HepG2 (cell line): Measurements from ENCODE around the gene DUS3L. TPM values are rescaled to one million over a fixed set of nuclear protein-coding genes. Genes with fewer than 3 reads are reported as not detected.

Experiments used
- AHR ChIP-seq: IDR thresholded peaks from 2 replicates; pipeline ENCODE4 v1.6.1; 2018; ENCODE audit warnings: missing genetic modification reagents, missing compliant biosample characterization
- ATM ChIP-seq: fragments of 450-650 bp; IDR thresholded peaks from 2 replicates; pipeline ENCODE4 v1.7.1; 2017; ENCODE audit warnings: mild to moderate bottlenecking, borderline replicate concordance
- BHLHE40 ChIP-seq: IDR thresholded peaks from 2 replicates; pipeline ENCODE4 v1.6.1; 2011; ENCODE audit warnings: low read length, improper control_type of control experiment
- CHD2 ChIP-seq: IDR thresholded peaks from 2 replicates; pipeline ENCODE4 v1.6.1; 2011; ENCODE audit warnings: low read depth, low read length, improper control_type of control experiment
- HINFP ChIP-seq: sonication (generic); formaldehyde crosslinking; IDR thresholded peaks from 2 replicates; pipeline ENCODE4 v1.4.0; 2020; ENCODE audit warnings: low read depth, mild to moderate bottlenecking, missing genetic modification reagents
- HOXA3 ChIP-seq: sonication (generic); formaldehyde crosslinking; IDR thresholded peaks from 2 replicates; pipeline ENCODE4 v1.5.0; 2020; ENCODE audit warnings: missing genetic modification reagents
- JUN ChIP-seq: sonication (generic); formaldehyde crosslinking; IDR thresholded peaks from 2 replicates; pipeline ENCODE4 v1.4.0; 2020; ENCODE audit warnings: mild to moderate bottlenecking, missing genetic modification reagents
- KLF15 ChIP-seq: sonication (generic); formaldehyde crosslinking; IDR thresholded peaks from 2 replicates; pipeline ENCODE4 v1.8.1; 2023; ENCODE audit warnings: borderline replicate concordance, mild to moderate bottlenecking, inconsistent platforms, missing genetic modification reagents, mixed read lengths
- MED1 ChIP-seq: sonication (generic); formaldehyde crosslinking; IDR thresholded peaks from 2 replicates; pipeline ENCODE4 v1.4.0; 2020; ENCODE audit warnings: missing genetic modification reagents
- MIXL1 ChIP-seq: IDR thresholded peaks from 2 replicates; pipeline ENCODE4 v1.6.1; 2016
- MTF1 ChIP-seq: sonication (generic); formaldehyde crosslinking; IDR thresholded peaks from 2 replicates; pipeline ENCODE4 v1.5.0; 2020; ENCODE audit warnings: missing genetic modification reagents
- NCOA2 ChIP-seq: sonication (generic); formaldehyde crosslinking; IDR thresholded peaks from 2 replicates; pipeline ENCODE4 v1.8.0; 2022; ENCODE audit warnings: inconsistent platforms
- NFE2L2 ChIP-seq: fragments of 150-350 bp; IDR thresholded peaks from 2 replicates; pipeline ENCODE4 v1.6.1; 2014; ENCODE audit warnings: low read length
- NPAS2 ChIP-seq: sonication (generic); formaldehyde crosslinking; IDR thresholded peaks from 2 replicates; pipeline ENCODE4 v1.8.0; 2022; ENCODE audit warnings: mild to moderate bottlenecking, missing genetic modification reagents, borderline replicate concordance
- NRL ChIP-seq: sonication (generic); formaldehyde crosslinking; IDR thresholded peaks from 2 replicates; pipeline ENCODE4 v1.5.0; 2020; ENCODE audit warnings: missing genetic modification reagents, mild to moderate bottlenecking, moderate library complexity, borderline replicate concordance
- PAF1 ChIP-seq: IDR thresholded peaks from 2 replicates; pipeline ENCODE4 v1.6.1; 2016; ENCODE audit warnings: missing genetic modification reagents, missing compliant biosample characterization
- PITX1 ChIP-seq: sonication (generic); formaldehyde crosslinking; IDR thresholded peaks from 2 replicates; pipeline ENCODE4 v1.5.1; 2020; ENCODE audit warnings: mild to moderate bottlenecking, missing genetic modification reagents
- POGZ ChIP-seq: sonication (generic); formaldehyde crosslinking; IDR thresholded peaks from 2 replicates; pipeline ENCODE4 v1.4.0; 2020; ENCODE audit warnings: mild to moderate bottlenecking, missing genetic modification reagents
- RELA ChIP-seq: sonication (generic); formaldehyde crosslinking; IDR thresholded peaks from 2 replicates; pipeline ENCODE4 v1.4.0; 2020; ENCODE audit warnings: missing genetic modification reagents
- SMAD1 ChIP-seq: sonication (generic); formaldehyde crosslinking; IDR thresholded peaks from 2 replicates; pipeline ENCODE4 v1.4.0; 2020; ENCODE audit warnings: missing genetic modification reagents, low read depth, mild to moderate bottlenecking, borderline replicate concordance
- SNAPC5 ChIP-seq: sonication (generic); formaldehyde crosslinking; IDR thresholded peaks from 2 replicates; pipeline ENCODE4 v1.8.1; 2023; ENCODE audit warnings: mild to moderate bottlenecking, missing genetic modification reagents, borderline replicate concordance
- TFAP4 ChIP-seq: sonication (generic); IDR thresholded peaks from 2 replicates; pipeline ENCODE4 v1.6.1; 2016; ENCODE audit warnings: low read depth, borderline replicate concordance
- TGIF2 ChIP-seq: IDR thresholded peaks from 2 replicates; pipeline ENCODE4 v1.6.1; 2016; ENCODE audit warnings: control low read depth, missing compliant biosample characterization
- TRIM24 ChIP-seq: sonication (generic); formaldehyde crosslinking; IDR thresholded peaks from 2 replicates; pipeline ENCODE4 v1.8.0; 2022; ENCODE audit warnings: mild to moderate bottlenecking, missing genetic modification reagents
- YEATS2 ChIP-seq: sonication (generic); formaldehyde crosslinking; IDR thresholded peaks from 2 replicates; pipeline ENCODE4 v1.4.0; 2020; ENCODE audit warnings: missing genetic modification reagents, borderline replicate concordance
- ZBTB2 ChIP-seq: sonication (generic); formaldehyde crosslinking; IDR thresholded peaks from 2 replicates; pipeline ENCODE4 v1.8.0; 2022; ENCODE audit warnings: low read depth, missing genetic modification reagents
- ZFP41 ChIP-seq: sonication (generic); formaldehyde crosslinking; IDR thresholded peaks from 2 replicates; pipeline ENCODE4 v1.4.0; 2020; ENCODE audit warnings: mild to moderate bottlenecking, missing genetic modification reagents, borderline replicate concordance
- polyA plus RNA-seq, 8 experiments: library from polyadenylated mRNA; depleted of rRNA in 3 of 8; stranded (reverse) in 7 of 8; unstranded in 1 of 8; fragments of >200 nt; fragmentation: Illumina TruSeq in 4 of 8; extraction: Trizol in 4 of 8; gene quantifications; 2 replicates each; pipeline versions ENCODE4 v1.2.1 to v1.2.3, GENCODE V29; 2011 to 2016; ENCODE audit warnings: low read depth in 4 of 8, missing spikeins in 1 of 8, mixed read lengths in 1 of 8; ENCODE audit not compliant: insufficient read depth in 1 of 8
- total RNA-seq, 5 experiments: library from RNA; depleted of rRNA; stranded (reverse); fragments of >200 nt; fragmentation: Illumina TruSeq; extraction: Trizol; gene quantifications; 2 replicates each; pipeline ENCODE4 v1.2.3, GENCODE V29; 2016; ENCODE audit warnings: low read depth in 1 of 5

DUS3L gene
- total and polyA plus RNA-seq, 2 of the 13 experiments (the other 11 are each of a cell fraction or from before 2014, with no cell fraction given), result 13.3 to 25.1 TPM

GRCh38 chr19:5790559-5791520, at the start of gene DUS3L (continued):
- TF ChIP-seq HINFP (CRISPR knock-in tag), result peak; percentile 83
- TF ChIP-seq SMAD1 (CRISPR knock-in tag), result peak; percentile 82; the same call in 1 of the 2 replicates
- TF ChIP-seq TGIF2 (CRISPR knock-in tag), result peak; percentile 100
- peak; percentile 93 for TF ChIP-seq PITX1 (CRISPR knock-in tag)
- TF ChIP-seq MTF1 (CRISPR knock-in tag), result no peak
- TF ChIP-seq TRIM24 (CRISPR knock-in tag), result no peak
- no peak for TF ChIP-seq CHD2
- TF ChIP-seq NRL (CRISPR knock-in tag), result peak; percentile 84
- TF ChIP-seq YEATS2 (CRISPR knock-in tag), result peak; percentile 85; the same call in 1 of the 2 replicates
- peak; percentile 67; the same call in 1 of the 2 replicates for TF ChIP-seq JUN
- TF ChIP-seq TFAP4, result peak; percentile 41; the same call in 1 of the 2 replicates
- no peak for TF ChIP-seq NPAS2
- peak; percentile 69 for TF ChIP-seq BHLHE40
- TF ChIP-seq NCOA2 (CRISPR knock-in tag), result peak; percentile 42
- peak; percentile 67; the same call in 1 of the 2 replicates for TF ChIP-seq ZBTB2 (CRISPR knock-in tag)
- no peak for TF ChIP-seq KLF15
- peak; percentile 50; the same call in 1 of the 2 replicates for TF ChIP-seq POGZ (CRISPR knock-in tag)
- no peak for TF ChIP-seq PAF1 (CRISPR knock-in tag)
- peak; percentile 93; the same call in 1 of the 2 replicates for TF ChIP-seq AHR (CRISPR knock-in tag)
- TF ChIP-seq MED1 (CRISPR knock-in tag), result peak; percentile 23; the same call in 1 of the 2 replicates
- TF ChIP-seq NFE2L2, result no peak
- peak; percentile 99 for TF ChIP-seq HOXA3 (CRISPR knock-in tag)
- TF ChIP-seq RELA (CRISPR knock-in tag), result no peak
- TF ChIP-seq ATM, result no peak
- no peak for TF ChIP-seq ZFP41
- TF ChIP-seq MIXL1 (CRISPR knock-in tag), result no peak
- 0 out of 2 replicates have a peak, but pooled peaks have one; percentile 65 for TF ChIP-seq SNAPC5 (CRISPR knock-in tag)
